ENCODE data around the gene FBXO36.

DNA sequence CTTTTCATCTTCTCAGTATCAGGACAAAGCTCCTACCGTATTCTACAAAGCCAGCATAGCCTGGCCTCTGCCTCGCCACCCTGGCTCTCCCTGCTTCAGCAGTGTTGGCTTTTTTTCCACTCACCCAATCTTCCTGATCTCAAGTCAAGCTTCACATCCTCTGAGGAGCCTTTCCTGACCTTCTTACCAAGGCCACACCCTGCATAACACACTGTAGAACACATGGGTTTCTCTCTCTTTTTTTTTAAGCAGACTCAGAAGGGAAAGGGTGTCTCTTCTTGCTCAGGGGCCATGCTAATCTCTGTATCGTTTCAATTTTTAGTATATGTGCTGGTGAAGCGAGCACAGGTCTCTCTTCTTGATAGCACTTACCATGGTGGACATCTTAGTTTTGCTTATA lies 15.2 kb downstream of the FBXO36 start:
- no peak for TF ChIP-seq JUND (IDR thresholded peaks at IDR 0.05)
- TF ChIP-seq CTCF (IDR thresholded peaks at IDR 0.05; ENCODE audit: low read depth, low read length, missing input control) = no peak
- no peak for TF ChIP-seq RAD21 (IDR thresholded peaks at IDR 0.05)
- TF ChIP-seq, protein P1, sequence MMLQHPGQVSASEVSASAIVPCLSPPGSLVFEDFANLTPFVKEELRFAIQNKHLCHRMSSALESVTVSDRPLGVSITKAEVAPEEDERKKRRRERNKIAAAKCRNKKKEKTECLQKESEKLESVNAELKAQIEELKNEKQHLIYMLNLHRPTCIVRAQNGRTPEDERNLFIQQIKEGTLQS (IDR thresholded peaks at IDR 0.05) = no peak
